Stimulated activated CD8-positive, alpha-beta memory T cell treated with anti-CD3 and anti-CD28 coated beads, Interleukin-4, amount 100 ng/mL, for 1 hour (primary cell): Measurements from ENCODE around the gene BNIP5.

Source experiments
- DNase-seq, 2 donors: peaks; one replicate each; pipeline ENCODE4 v3.0.0-alpha.2; 2020; ENCODE audit warnings: low read depth in 2 of 2, low spot score in 1 of 2

The BNIP5 gene

DNA sequence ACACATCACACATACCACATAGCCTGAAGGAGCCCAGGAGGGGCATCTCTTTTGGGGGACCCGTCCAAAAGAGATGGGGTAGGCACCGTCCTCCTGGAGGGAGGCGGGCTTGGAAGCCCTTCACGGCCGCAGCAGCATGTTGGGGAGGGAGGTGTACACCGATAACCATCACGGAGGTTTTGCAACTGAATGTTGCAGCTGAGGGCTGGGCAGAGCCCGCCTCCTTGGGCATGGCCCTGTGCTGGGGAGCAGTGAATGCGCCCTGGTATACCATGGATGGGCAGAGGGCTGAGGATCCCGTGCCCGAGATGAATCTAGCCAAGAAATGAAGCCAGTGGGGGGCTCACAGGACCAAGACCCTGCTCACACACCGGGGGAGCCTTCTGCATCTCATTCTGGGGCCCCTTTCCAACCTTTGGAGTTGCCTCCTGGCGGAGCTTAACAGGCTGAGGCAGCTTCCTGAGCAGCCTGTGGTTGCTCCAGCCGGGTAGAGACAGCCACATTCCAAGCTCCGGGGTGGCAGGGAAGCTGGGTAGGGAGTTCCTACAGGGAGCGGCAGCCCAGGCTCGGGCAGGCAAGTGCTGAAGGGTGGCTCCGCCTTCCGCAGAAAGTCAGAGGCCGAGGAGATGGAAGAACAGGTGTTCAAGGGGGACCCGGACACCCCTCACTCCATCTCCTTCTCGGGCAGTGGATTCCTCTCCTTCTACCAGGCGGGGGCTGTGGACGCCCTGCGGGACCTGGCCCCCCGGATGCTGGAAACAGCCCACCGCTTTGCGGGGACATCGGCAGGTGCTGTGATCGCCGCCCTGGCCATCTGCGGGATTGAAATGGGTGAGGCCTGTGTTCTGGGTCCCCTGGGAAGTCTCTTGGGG is 66.6 kb downstream of the BNIP5 start, which contains the start of gene PNPLA1:
TSS of gene PNPLA1 (plus strand) at position 227 of the 872 bp plus-strand sequence. CDS start at position 627, 400 bp downstream.
- DNase-seq, result no peak

GRCh38 chr6:36268478-36269275 is 68.0 kb downstream of the BNIP5 start:
- no peak for DNase-seq

DNA sequence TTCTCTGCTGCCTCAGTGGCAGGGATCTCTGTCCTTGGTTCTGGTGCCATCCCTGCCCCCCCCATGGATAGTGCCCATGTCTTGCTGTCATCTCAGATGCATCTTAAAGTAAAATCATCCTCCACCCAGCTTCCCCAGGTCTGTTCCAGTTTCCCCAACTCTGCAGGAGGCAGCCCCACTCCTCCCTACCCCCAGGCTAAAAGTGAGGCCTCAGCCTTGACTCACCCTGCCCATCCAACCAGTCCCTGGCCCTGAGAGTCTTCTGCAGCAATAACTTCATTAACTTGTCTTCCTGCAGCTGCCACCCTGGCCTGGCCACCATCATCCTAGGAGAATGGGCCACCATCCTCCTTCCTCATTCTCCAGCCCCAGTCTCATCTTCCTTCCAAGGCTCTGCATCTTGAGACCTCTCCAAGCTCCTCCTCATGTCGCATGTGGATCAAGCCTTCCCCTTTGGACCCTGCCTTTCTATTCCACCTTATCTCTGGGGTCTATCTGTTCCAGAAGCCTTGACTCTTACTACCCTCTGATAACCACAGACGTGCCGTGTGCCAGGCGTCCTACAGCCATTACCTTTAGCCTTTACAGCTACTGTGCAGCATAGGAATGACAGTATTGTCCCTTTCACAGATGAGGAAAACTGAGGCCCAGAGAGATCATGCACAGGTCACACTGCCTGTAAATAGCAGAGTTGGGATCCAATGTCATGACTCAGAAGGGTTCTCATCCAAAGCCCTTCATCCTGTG is 68.8 kb downstream of the BNIP5 start:
- DNase-seq, result no peak

- DNase-seq, result no peak
These were observed 69.6 kb downstream of the BNIP5 start for GRCh38 chr6:36266913-36267644.
